Thyroid gland (tissue), 4 donors: Measurements from ENCODE around the gene TRIP12.

Experiments used
- POLR2A ChIP-seq, 2 donors: fragments of 450-650 bp; IDR thresholded peaks; one replicate each; pipeline ENCODE4 v1.6.1; 2017; ENCODE audit warnings: antibody characterized with exemption in 2 of 2, mild to moderate bottlenecking in 2 of 2, moderate library complexity in 1 of 2
- TF ChIP-seq, protein P1 (sequence below), 6 experiments: fragments of 200-600 bp in 3 of 6; fragments of 450-650 bp in 3 of 6; sonication (generic) in 3 of 6; IDR thresholded peaks; one replicate each; pipeline ENCODE4 v1.5.1; 2016 to 2019; ENCODE audit warnings: antibody characterized with exemption in 6 of 6, mild to moderate bottlenecking in 2 of 6, inconsistent platforms in 1 of 6, moderate library complexity in 1 of 6

DNA sequence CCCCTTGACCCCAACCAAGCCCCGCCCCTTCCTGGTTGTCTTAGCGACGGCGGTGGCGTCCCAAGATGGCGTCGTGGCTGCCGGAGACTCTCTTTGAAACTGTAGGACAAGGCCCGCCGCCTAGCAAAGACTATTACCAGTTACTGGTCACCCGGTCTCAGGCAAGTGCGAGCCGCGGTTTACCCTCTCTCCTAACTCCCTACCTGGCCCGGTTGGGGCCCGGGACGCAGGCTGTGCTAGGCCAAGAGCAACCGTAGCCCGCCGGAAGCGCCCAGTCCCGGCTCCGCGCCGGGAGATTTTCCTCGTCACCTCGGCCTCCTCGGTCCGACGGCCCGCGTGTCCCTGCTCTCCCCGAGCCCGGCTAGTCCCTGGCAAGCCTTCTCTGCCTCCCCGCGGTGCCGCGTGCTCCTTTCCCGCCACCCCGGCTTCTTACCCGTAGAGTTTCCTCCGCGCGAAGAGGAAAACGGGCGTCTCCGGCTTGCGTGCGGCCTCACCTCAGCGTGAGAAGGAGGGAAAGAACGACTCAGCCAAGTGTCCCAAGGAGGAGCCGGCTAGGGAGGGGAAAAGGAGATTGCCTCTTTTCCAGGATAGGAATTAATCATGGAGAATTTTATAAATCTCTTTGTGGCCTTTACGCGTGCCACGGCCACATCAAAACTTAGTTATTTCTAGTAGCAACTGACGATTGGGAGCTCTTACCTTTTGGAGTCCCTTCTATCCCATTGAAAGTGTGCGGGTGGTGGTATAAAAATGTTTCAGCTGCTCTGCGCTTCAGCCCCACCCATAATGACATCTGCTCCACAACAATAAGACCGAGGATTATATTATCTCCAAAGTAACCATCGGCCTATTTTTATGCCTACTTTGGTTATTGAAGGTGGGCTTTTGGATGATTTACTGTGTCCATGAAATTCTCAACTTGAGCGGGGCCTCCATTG lies 909 bp upstream of the TRIP12 start, which contains the start of gene FBXO36:
- TF ChIP-seq POLR2A (IDR thresholded peaks at IDR 0.05) = no peak
- TF ChIP-seq, protein P1, sequence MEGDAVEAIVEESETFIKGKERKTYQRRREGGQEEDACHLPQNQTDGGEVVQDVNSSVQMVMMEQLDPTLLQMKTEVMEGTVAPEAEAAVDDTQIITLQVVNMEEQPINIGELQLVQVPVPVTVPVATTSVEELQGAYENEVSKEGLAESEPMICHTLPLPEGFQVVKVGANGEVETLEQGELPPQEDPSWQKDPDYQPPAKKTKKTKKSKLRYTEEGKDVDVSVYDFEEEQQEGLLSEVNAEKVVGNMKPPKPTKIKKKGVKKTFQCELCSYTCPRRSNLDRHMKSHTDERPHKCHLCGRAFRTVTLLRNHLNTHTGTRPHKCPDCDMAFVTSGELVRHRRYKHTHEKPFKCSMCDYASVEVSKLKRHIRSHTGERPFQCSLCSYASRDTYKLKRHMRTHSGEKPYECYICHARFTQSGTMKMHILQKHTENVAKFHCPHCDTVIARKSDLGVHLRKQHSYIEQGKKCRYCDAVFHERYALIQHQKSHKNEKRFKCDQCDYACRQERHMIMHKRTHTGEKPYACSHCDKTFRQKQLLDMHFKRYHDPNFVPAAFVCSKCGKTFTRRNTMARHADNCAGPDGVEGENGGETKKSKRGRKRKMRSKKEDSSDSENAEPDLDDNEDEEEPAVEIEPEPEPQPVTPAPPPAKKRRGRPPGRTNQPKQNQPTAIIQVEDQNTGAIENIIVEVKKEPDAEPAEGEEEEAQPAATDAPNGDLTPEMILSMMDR (IDR thresholded peaks at IDR 0.05) = no peak
